Vagina (tissue), 2 donors: ENCODE results near the gene ANKRD29.

Experiments used
- POLR2A ChIP-seq, 2 donors: fragments of 450-650 bp; IDR thresholded peaks; one replicate each; pipeline ENCODE4 v1.6.1; 2017; ENCODE audit warnings: antibody characterized with exemption in 2 of 2, mild to moderate bottlenecking in 2 of 2, moderate library complexity in 2 of 2
- TF ChIP-seq, protein P1 (sequence below), 3 experiments: fragments of 450-650 bp in 2 of 3; fragments of 200-600 bp in 1 of 3; sonication (generic) in 1 of 3; IDR thresholded peaks; one replicate each; pipeline ENCODE4 v1.5.1; 2017 to 2019; ENCODE audit warnings: antibody characterized with exemption in 3 of 3, mild to moderate bottlenecking in 2 of 3, moderate library complexity in 2 of 3

DNA sequence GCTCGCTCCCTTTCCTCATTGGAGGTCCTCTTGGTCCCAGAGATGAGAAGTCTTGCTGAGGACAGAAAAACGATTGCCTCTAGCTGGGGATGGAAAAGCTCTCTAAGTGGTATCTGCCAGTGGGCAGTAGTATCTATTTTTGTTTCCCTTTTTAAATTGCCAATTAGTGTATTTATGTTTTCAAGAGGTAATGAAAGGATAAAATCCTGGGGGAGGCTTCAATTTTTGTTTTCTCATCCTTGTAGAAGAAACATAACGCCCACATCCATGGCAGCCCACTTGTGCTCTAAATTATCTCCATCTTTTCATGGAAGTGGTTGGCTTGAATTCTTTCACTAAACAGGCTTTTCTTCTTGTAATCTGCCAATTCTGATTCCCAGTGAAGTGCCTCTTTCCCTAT lies 14.3 kb downstream of the ANKRD29 start:
- TF ChIP-seq, protein P1, sequence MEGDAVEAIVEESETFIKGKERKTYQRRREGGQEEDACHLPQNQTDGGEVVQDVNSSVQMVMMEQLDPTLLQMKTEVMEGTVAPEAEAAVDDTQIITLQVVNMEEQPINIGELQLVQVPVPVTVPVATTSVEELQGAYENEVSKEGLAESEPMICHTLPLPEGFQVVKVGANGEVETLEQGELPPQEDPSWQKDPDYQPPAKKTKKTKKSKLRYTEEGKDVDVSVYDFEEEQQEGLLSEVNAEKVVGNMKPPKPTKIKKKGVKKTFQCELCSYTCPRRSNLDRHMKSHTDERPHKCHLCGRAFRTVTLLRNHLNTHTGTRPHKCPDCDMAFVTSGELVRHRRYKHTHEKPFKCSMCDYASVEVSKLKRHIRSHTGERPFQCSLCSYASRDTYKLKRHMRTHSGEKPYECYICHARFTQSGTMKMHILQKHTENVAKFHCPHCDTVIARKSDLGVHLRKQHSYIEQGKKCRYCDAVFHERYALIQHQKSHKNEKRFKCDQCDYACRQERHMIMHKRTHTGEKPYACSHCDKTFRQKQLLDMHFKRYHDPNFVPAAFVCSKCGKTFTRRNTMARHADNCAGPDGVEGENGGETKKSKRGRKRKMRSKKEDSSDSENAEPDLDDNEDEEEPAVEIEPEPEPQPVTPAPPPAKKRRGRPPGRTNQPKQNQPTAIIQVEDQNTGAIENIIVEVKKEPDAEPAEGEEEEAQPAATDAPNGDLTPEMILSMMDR (IDR thresholded peaks at IDR 0.05), result no peak
- no peak for TF ChIP-seq POLR2A (IDR thresholded peaks at IDR 0.05)
